ENCODE results near the gene TENT4A. TPM values are rescaled to one million over a fixed set of nuclear protein-coding genes. Genes with fewer than 3 reads are reported as not detected.

TENT4A gene
- total and polyA plus RNA-seq, 12 donors: 4.2 to 13.7 (median 11.3) TPM

DNA sequence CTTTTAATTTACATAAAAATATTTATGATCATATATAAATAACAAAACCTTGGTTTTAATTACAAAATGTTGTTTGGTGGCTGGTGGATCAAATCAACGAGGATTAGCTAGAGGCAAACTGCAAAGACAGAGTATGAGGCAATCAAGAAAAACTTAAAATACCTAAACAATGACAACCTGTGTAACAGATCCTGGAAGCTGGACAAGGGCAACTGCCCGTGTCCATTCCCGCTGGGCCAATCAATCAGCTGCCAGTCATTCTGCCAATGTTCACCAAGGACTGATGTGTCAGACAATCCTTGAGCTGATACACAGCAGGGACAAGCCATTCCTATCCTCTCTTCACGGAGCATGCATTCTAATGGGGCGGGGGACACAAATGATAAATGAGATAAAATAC lies 3.2 kb upstream of the TENT4A start:
- no peaks in the 10 kb centered on the region for H3K9me3 ChIP-seq
- H3K27me3 ChIP-seq: no peaks in the 10 kb centered on the region
- no peaks in the 10 kb centered on the region for H3K36me3 ChIP-seq
- H3K4me3 ChIP-seq: no peak overlapping the region
- ATAC-seq (no peak), DNase-seq (no peak)
- intact Hi-C loops (cut with DNase I): loop anchor here in 5 of 10 donors (5.0 to 10.0 kb wide), 3 partner anchors 37 to 78 kb away; partner anchors contain the start of genes NSUN2 (in 4 of the 5) and SRD5A1 (in 4 of the 5)
- H3K27ac ChIP-seq: no peak overlapping the region
- WGBS, 2 donors: 83 to 86% methylated on average over 5 of the region's 5 CpGs
- peaks cover 0 to 26% (median 15%) of the 10 kb centered on the region in 9 donors for H3K4me1 ChIP-seq
- TF ChIP-seq, protein P1, sequence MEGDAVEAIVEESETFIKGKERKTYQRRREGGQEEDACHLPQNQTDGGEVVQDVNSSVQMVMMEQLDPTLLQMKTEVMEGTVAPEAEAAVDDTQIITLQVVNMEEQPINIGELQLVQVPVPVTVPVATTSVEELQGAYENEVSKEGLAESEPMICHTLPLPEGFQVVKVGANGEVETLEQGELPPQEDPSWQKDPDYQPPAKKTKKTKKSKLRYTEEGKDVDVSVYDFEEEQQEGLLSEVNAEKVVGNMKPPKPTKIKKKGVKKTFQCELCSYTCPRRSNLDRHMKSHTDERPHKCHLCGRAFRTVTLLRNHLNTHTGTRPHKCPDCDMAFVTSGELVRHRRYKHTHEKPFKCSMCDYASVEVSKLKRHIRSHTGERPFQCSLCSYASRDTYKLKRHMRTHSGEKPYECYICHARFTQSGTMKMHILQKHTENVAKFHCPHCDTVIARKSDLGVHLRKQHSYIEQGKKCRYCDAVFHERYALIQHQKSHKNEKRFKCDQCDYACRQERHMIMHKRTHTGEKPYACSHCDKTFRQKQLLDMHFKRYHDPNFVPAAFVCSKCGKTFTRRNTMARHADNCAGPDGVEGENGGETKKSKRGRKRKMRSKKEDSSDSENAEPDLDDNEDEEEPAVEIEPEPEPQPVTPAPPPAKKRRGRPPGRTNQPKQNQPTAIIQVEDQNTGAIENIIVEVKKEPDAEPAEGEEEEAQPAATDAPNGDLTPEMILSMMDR (IDR thresholded peaks at IDR 0.05): no peak

GRCh38 chr5:6710551-6711318 lies 2.5 kb upstream of the TENT4A start:
- no peak for DNase-seq
- H3K9me3 ChIP-seq: no peaks in the 10 kb centered on the region
- H3K27ac ChIP-seq: no peak overlapping the region
- ATAC-seq: no peak
- TF ChIP-seq, protein P1 (IDR thresholded peaks at IDR 0.05): no peak
- no peaks in the 10 kb centered on the region for H3K36me3 ChIP-seq
- no peaks in the 10 kb centered on the region for H3K27me3 ChIP-seq
- H3K4me3 ChIP-seq: no peak overlapping the region
- intact Hi-C loops (cut with DNase I): loop anchor here in 5 of 10 donors (5.0 to 10.0 kb wide), 3 partner anchors 37 to 78 kb away; partner anchors contain the start of genes NSUN2 (in 4 of the 5) and SRD5A1 (in 4 of the 5)
- H3K4me1 ChIP-seq: peaks cover 5 to 27% (median 18%) of the 10 kb centered on the region in 9 donors
- WGBS, 2 donors: 82 to 85% methylated on average over 13 of the region's 13 CpGs

DNA sequence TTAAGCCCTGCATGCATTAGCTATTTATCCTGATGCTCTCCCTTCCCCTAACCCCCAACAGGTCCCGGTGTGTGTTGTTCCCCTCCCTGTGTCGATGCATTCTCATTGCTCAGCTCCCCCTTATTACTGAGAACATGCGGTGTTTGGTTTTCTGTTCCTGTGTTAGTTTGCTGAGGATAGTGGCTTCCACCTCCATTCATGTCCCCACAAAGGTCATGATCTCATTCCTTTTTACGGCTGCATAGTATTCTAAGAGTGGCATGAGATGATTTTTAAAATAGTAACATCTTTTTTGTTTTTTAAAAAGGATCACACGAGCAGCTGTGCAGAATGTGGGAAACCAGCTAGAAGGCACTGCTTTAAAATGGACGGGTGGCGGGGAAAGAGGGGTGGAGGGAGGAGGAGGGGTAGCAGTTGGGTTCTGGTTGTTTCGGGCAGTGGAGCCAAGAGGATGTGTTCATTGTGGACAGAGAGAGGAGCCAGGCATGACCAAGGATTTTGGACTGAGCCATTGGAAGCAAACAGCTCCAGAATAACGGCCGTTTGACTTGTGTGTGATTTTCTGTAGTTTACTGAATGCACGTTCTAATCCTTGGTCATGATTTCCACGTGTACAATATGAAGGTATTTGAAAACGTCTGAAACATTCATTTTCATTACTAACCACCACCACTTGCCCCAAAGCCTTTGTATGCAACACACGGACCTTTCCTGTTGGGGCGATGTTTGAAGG lies 1.7 kb upstream of the TENT4A start:
- Histone ChIP-seq H3K4me3 (peak overlapping the region in 9 of 10 donors; percentile 59 to 97 (median 73)), H3K9me3 (no peaks in the 10 kb centered on the region), H3K27ac (peak overlapping the region; percentile 93 to 98 (median 97)), H3K27me3 (no peaks in the 10 kb centered on the region), H3K36me3 (peaks cover 0 to 3% (median 0%) of the 10 kb centered on the region in 9 donors), H3K4me1 (peaks cover 5 to 35% (median 26%) of the 10 kb centered on the region in 9 donors)
- ATAC-seq (no peak), DNase-seq (peak in 1 of 2 donors; percentile 3)
- intact Hi-C loops (cut with DNase I): loop anchor here in 6 of 10 donors (1.0 to 10.0 kb wide), 5 partner anchors 36 to 79 kb away; partner anchors contain the start of genes NSUN2 (in 6 of the 6) and SRD5A1 (in 6 of the 6)
- 44 to 45% methylated on average over 15 of the region's 15 CpGs for WGBS, 2 donors
- TF ChIP-seq, protein P1 (IDR thresholded peaks at IDR 0.05): no peak

DNA sequence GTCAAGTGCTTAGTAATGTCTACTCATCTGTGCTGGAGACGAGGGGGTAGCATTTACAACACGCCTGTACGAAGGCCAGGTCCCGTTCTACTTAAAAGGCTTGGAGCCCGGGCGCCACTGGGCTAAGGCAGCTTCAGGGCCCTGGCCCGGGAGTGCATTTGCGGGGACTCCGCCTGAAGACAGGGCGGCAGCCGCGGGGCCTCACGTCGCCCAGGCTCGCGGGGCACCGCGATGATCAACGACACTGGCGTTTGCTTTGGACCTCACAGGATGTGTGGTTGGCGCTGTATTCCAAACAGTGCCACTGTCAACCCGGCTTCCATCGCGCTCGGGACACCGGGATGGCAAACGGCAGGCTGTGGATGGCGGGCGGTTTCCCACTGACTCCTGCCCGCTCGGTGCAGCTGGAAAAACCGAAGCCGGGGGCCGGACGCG lies 1.1 kb upstream of the TENT4A start:
- intact Hi-C loops (cut with DNase I): loop anchor here in 6 of 10 donors (1.0 to 10.0 kb wide), 5 partner anchors 35 to 80 kb away; partner anchors contain the start of genes NSUN2 (in 6 of the 6) and SRD5A1 (in 6 of the 6)
- peak overlapping the region; percentile 93 to 98 (median 97) for H3K27ac ChIP-seq
- DNase-seq (peak; percentile 30 to 58), ATAC-seq (peak; percentile 1 to 51 (median 28))
- H3K27me3 ChIP-seq: no peaks in the 10 kb centered on the region
- TF ChIP-seq, protein P1 (IDR thresholded peaks at IDR 0.05): peak in 3 of 9 donors; percentile 7 to 34 (median 26)
- peaks cover 0 to 4% (median 0%) of the 10 kb centered on the region in 9 donors for H3K36me3 ChIP-seq
- 0 to 1% methylated on average over 29 to 36 of the region's 36 CpGs for WGBS, 2 donors
- no peaks in the 10 kb centered on the region for H3K9me3 ChIP-seq
- peaks cover 5 to 41% (median 32%) of the 10 kb centered on the region in 9 donors for H3K4me1 ChIP-seq
- H3K4me3 ChIP-seq: peak overlapping the region; percentile 51 to 97 (median 72)

Measured in heart right ventricle (tissue), 16 donors.